ENCODE data around the gene CDH13. TPM values are rescaled to one million over a fixed set of nuclear protein-coding genes. Genes with fewer than 3 reads are reported as not detected.

CDH13 gene
- total and polyA plus RNA-seq, 9 of the 15 experiments (the other 6 are each of a cell fraction or from before 2014, with no cell fraction given) = 0.03 TPM; not detected in 8

DNA sequence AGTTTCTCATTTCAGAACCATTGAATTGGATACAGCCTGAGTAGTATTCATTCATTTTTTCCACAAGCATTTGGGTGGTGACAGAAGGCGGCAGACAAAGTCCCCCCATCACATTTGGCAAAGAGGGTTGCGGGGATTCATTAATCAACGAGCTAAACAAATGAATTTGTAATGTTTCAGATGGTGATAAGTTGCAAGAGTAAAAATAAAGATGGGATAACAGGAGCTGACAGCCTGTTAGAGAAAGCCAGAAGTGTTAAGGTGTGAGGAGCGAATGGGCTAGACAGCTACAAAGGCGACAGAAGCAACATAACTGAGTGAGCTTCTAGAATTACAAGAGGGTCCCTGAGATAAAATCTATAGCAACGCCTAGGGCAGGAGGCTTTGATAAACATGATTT, 838.2 kb downstream of the CDH13 start:
- no peaks in the 10 kb centered on the region for H3K79me2 ChIP-seq (ENCODE audit: control insufficient read depth, insufficient read depth, low read length)
- no peak for TF ChIP-seq ZNF75A (CRISPR knock-in tag; IDR thresholded peaks at IDR 0.05)
- TF ChIP-seq ZNF12 (CRISPR knock-in tag; IDR thresholded peaks at IDR 0.05) = no peak
- TF ChIP-seq SMAD3 (CRISPR knock-in tag; conservative IDR thresholded peaks at IDR 0.05) = no peak
- no peak for TF ChIP-seq PRMT5 (CRISPR knock-in tag; IDR thresholded peaks at IDR 0.05)
- TF ChIP-seq DACH1 (IDR thresholded peaks at IDR 0.05; ENCODE audit: partially characterized antibody) = no peak
- no peak for TF ChIP-seq ZNF24 (IDR thresholded peaks at IDR 0.05)
- no peak for TF ChIP-seq TFAP4 (CRISPR knock-in tag; IDR thresholded peaks at IDR 0.05; ENCODE audit: borderline replicate concordance)
- no peak for TF ChIP-seq ZFP1 (CRISPR knock-in tag; IDR thresholded peaks at IDR 0.05)
- no peak for TF ChIP-seq ATF2 (CRISPR knock-in tag; IDR thresholded peaks at IDR 0.05)
- no peak for TF ChIP-seq CHD1 (IDR thresholded peaks at IDR 0.05; ENCODE audit: low read length)
- TF ChIP-seq, protein P1, sequence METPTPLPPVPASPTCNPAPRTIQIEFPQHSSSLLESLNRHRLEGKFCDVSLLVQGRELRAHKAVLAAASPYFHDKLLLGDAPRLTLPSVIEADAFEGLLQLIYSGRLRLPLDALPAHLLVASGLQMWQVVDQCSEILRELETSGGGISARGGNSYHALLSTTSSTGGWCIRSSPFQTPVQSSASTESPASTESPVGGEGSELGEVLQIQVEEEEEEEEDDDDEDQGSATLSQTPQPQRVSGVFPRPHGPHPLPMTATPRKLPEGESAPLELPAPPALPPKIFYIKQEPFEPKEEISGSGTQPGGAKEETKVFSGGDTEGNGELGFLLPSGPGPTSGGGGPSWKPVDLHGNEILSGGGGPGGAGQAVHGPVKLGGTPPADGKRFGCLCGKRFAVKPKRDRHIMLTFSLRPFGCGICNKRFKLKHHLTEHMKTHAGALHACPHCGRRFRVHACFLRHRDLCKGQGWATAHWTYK (CRISPR knock-in tag; IDR thresholded peaks at IDR 0.05) = no peak
- no peak for TF ChIP-seq DDX20 (tag; IDR thresholded peaks at IDR 0.05; ENCODE audit: low read depth)
- no peak for TF ChIP-seq ZNF224 (CRISPR knock-in tag; IDR thresholded peaks at IDR 0.05)
- TF ChIP-seq PHB2 (IDR thresholded peaks at IDR 0.05; ENCODE audit: low read depth) = no peak
- TF ChIP-seq, protein P2, sequence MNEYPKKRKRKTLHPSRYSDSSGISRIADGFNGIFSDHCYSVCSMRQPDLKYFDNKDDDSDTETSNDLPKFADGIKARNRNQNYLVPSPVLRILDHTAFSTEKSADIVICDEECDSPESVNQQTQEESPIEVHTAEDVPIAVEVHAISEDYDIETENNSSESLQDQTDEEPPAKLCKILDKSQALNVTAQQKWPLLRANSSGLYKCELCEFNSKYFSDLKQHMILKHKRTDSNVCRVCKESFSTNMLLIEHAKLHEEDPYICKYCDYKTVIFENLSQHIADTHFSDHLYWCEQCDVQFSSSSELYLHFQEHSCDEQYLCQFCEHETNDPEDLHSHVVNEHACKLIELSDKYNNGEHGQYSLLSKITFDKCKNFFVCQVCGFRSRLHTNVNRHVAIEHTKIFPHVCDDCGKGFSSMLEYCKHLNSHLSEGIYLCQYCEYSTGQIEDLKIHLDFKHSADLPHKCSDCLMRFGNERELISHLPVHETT (CRISPR knock-in tag; conservative IDR thresholded peaks at IDR 0.05 in 1 of 2, IDR thresholded peaks at IDR 0.05 in 1 of 2) = no peak
- TF ChIP-seq ZKSCAN1 (IDR thresholded peaks at IDR 0.05; ENCODE audit: low read depth, low read length) = no peak
- H3K4me1 ChIP-seq (replicated peaks in 1 of 2; ENCODE audit: control insufficient read depth in 2 of 2, insufficient read depth in 2 of 2, low read length in 2 of 2) = no peaks in the 10 kb centered on the region
- H3K4me3 ChIP-seq = no peak overlapping the region
- ChIA-PET POLR2A (no interaction called here), CTCF (ENCODE audit: low intra/inter-chr PET ratio) (no interaction called here)
- no TSS peak for BruUV-seq (replicated peaks)
- H4K20me1 ChIP-seq (replicated peaks; ENCODE audit: control insufficient read depth, insufficient read depth, low read length) = no peaks in the 10 kb centered on the region
- no peaks in the 10 kb centered on the region for H3K9me1 ChIP-seq (ENCODE audit: control insufficient read depth, insufficient read depth, low read length)
- H3K27ac ChIP-seq (ENCODE audit: extremely low read depth, low read depth, low read length) = no peak overlapping the region
- no peak overlapping the region for H3K9ac ChIP-seq (ENCODE audit: insufficient read depth in 1 of 2, low read depth in 2 of 2, low read length in 2 of 2)
- peaks cover 0 to 5% of the 10 kb centered on the region in 2 experiments; a peak in 1 of 5 replicates for H3K27me3 ChIP-seq (ENCODE audit: control insufficient read depth in 2 of 2, insufficient read depth in 2 of 2, low read length in 2 of 2)
- intact Hi-C loops (cut with micrococcal nuclease) (no loop called here), in situ Hi-C loops (cut with MboI) (no loop called here)
- no peak for ATAC-seq
- WGBS (ENCODE audit: insufficient coverage, low coverage, missing lambda C conversion rate) = 2% methylated on average over 6 of the region's 6 CpGs
- H3K4me2 ChIP-seq (ENCODE audit: insufficient read depth, low read length) = no peak overlapping the region
- DNase-seq (ENCODE audit: extremely low read depth in 1 of 4, low spot score in 3 of 4) = no peak
- no peak for FAIRE-seq
- H3K36me3 ChIP-seq (ENCODE audit: control insufficient read depth, insufficient read depth, low read length) = no peaks in the 10 kb centered on the region
- H3K9me3 ChIP-seq (replicated peaks; ENCODE audit: control insufficient read depth, insufficient read depth, low read depth, low read length) = no peaks in the 10 kb centered on the region
- H2AFZ ChIP-seq (ENCODE audit: low read depth, low read length) = no peak overlapping the region

Measured in K562 (cell line).